UCSD-AML1 (cell line): Measurements from ENCODE around the gene TMEM100.
A peak's percentile ranks its signal among the peaks of the same experiment; 100 is the strongest.

ENCODE experiments used
- DNase-seq: peaks from one replicate; lab custom pipeline; 2025; ENCODE audit not compliant: unreplicated experiment; lab: John Stamatoyannopoulos, UW

Gene TMEM100

GRCh38 chr17:55720919-55721836 lies 1.5 kb downstream of the TMEM100 start:
- DNase-seq: no peak

- DNase-seq: peak; percentile 54
Measured at GRCh38 chr17:55717898-55718735, 4.5 kb downstream of the TMEM100 start.

GRCh38 chr17:55717432-55717831 lies 5.2 kb downstream of the TMEM100 start:
- no peak for DNase-seq

- DNase-seq: no peak
Measured at GRCh38 chr17:55710829-55711496, 11.7 kb downstream of the TMEM100 start.

GRCh38 chr17:55710410-55710809 lies 12.3 kb downstream of the TMEM100 start:
- no peak for DNase-seq

GRCh38 chr17:55709984-55710383 lies 12.7 kb downstream of the TMEM100 start:
- no peak for DNase-seq

- DNase-seq: no peak
Measured at GRCh38 chr17:55709440-55709839, 13.2 kb downstream of the TMEM100 start.

GRCh38 chr17:55708175-55708974 lies 14.3 kb downstream of the TMEM100 start:
- DNase-seq: no peak

GRCh38 chr17:55706808-55707773 lies 15.6 kb downstream of the TMEM100 start:
- no peak for DNase-seq

- DNase-seq: no peak
Measured at GRCh38 chr17:55705847-55706246, 16.8 kb downstream of the TMEM100 start.

- no peak for DNase-seq
Measured at GRCh38 chr17:55704401-55704800, 18.3 kb downstream of the TMEM100 start.

- DNase-seq: no peak
Measured at GRCh38 chr17:55702150-55702549, 20.5 kb downstream of the TMEM100 start.

GRCh38 chr17:55699181-55699860 lies 23.3 kb downstream of the TMEM100 start:
- DNase-seq: no peak

GRCh38 chr17:55694286-55694910 lies 28.3 kb downstream of the TMEM100 start:
- DNase-seq: no peak

GRCh38 chr17:55693254-55694216 lies 29.1 kb downstream of the TMEM100 start:
- no peak for DNase-seq

GRCh38 chr17:55692276-55692675 lies 30.4 kb downstream of the TMEM100 start:
- DNase-seq: no peak

GRCh38 chr17:55691666-55692065 lies 31.0 kb downstream of the TMEM100 start:
- DNase-seq: no peak
